Measurements from ENCODE around the gene EFTUD2.

- TF ChIP-seq CTCF (IDR thresholded peaks at IDR 0.05) (no peak), EZH2 (IDR thresholded peaks at IDR 0.05; ENCODE audit: borderline replicate concordance, insufficient read depth, low read depth, low read length, poor library complexity, severe bottlenecking) (no peak)
These were observed 41.5 kb upstream of the EFTUD2 start for GRCh38 chr17:44940768-44941167.

Data from B cell (primary cell).